ACC112 (cell line): ENCODE measurements around the gene NLRP1.
"Not testable (repeated sequence)": the region's sequence is repeated elsewhere in the genome, so short reads cannot be mapped to it uniquely, and the experiment has no call there.

Source experiments
- H2AFZ ChIP-seq: fragments of 200-600 bp; sonication (generic); one replicate; pipeline ENCODE4 v1.6.0; 2017; ENCODE audit warnings: antibody characterized with exemption, low read length; ENCODE audit not compliant: unreplicated experiment
- H3K27ac ChIP-seq: fragments of 200-600 bp; sonication (generic); 2 replicates; pipeline ENCODE4 v1.5.1; 2014; ENCODE audit warnings: low read depth, mild to moderate bottlenecking, antibody characterized with exemption, low read length, moderate library complexity
- H3K27me3 ChIP-seq: fragments of 200-600 bp; sonication (generic); 2 replicates; pipeline ENCODE4 v1.6.1; 2014; ENCODE audit warnings: mild to moderate bottlenecking, antibody characterized with exemption, low read length, moderate library complexity, mixed read lengths; ENCODE audit not compliant: insufficient read depth
- H3K36me3 ChIP-seq: fragments of 200-600 bp; sonication (generic); 2 replicates; pipeline ENCODE4 v1.6.1; 2016; ENCODE audit warnings: mild to moderate bottlenecking, antibody characterized with exemption, low read length, moderate library complexity, mixed read lengths; ENCODE audit not compliant: insufficient read depth
- H3K4me1 ChIP-seq: fragments of 200-600 bp; sonication (generic); one replicate; pipeline ENCODE4 v1.6.1; 2016; ENCODE audit warnings: low read length, mixed read lengths; ENCODE audit not compliant: insufficient read depth, unreplicated experiment, control insufficient read depth
- H3K4me3 ChIP-seq: fragments of 200-600 bp; sonication (generic); 2 replicates; pipeline ENCODE4 v1.5.1; 2014; ENCODE audit warnings: mild to moderate bottlenecking, low read depth, low read length
- H3K79me2 ChIP-seq: fragments of 200-600 bp; sonication (generic); one replicate; pipeline ENCODE4 v1.6.0; 2016; ENCODE audit warnings: low read length; ENCODE audit not compliant: control insufficient read depth, unreplicated experiment, insufficient read depth

Gene NLRP1

DNA sequence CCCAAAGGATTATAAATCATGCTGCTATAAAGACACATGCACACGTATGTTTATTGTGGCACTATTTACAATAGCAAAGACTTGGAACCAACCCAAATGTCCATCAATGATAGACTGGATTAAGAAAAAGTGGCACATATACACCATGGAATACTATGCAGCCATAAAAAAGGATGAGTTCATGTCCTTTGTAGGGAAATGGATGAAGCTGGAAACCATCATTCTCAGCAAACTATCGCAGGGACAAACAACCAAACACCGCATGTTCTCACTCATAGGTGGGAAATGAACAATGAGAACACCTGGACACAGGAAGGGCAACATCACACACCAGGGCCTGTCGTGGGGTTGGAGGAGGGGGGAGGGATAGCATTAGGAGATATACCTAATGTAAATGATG is 5.5 kb downstream of the NLRP1 start:
- Histone ChIP-seq H3K79me2 (peaks cover 14% of the 10 kb centered on the region), H3K36me3 (peaks cover 12% of the 10 kb centered on the region), H3K4me1 (peaks cover 32% of the 10 kb centered on the region)
- not testable (repeated sequence) for H3K27me3 ChIP-seq, H3K27ac ChIP-seq, H3K4me3 ChIP-seq, H2AFZ ChIP-seq

DNA sequence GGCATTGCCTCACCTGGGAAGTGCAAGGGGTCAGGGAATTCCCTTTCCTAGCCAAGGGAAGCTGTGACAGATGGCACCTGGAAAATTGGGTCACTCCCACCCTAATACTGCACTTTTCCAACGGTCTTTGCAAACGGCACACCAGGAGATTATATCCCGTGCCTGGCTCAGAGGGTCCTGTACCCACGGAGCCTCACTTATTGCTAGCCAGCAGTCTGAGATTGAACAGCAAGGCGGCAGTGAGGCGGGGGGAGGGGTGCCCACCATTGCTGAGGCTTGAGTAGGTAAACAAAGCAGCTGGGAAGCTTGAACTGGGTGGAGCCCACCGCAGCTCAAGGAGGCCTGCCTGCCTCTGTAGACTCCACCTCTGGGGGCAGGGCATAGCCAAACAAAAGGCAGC is 11.3 kb downstream of the NLRP1 start:
- not testable (repeated sequence) for H3K4me1 ChIP-seq, H3K4me3 ChIP-seq, H2AFZ ChIP-seq, H3K27ac ChIP-seq, H3K27me3 ChIP-seq
- peaks cover 14% of the 10 kb centered on the region for H3K79me2 ChIP-seq
- peaks cover 21% of the 10 kb centered on the region for H3K36me3 ChIP-seq

DNA sequence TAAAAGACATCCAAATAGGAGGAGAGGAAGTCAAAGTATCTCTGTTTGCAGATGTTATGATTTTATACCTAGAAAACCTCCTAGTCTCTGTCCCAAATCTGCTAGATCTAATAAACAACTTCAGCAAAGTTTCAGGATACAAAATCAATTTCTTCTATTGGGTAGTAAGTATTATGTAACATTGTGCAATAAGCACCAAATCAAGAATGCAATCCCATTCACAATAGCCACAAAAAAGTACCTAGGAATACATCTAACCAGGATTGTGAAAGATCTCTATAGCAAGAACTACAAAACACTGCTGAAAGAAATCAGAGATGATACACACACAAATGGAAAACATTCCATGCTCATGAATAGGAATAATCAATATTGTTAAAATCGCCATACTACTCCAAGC is 13.0 kb downstream of the NLRP1 start:
- Histone ChIP-seq H3K27me3 (no peaks in the 10 kb centered on the region), H3K36me3 (peaks cover 34% of the 10 kb centered on the region), H3K4me3 (no peak overlapping the region), H2AFZ (no peak overlapping the region), H3K79me2 (peaks cover 14% of the 10 kb centered on the region), H3K4me1 (no peaks in the 10 kb centered on the region), H3K27ac (no peak overlapping the region)

DNA sequence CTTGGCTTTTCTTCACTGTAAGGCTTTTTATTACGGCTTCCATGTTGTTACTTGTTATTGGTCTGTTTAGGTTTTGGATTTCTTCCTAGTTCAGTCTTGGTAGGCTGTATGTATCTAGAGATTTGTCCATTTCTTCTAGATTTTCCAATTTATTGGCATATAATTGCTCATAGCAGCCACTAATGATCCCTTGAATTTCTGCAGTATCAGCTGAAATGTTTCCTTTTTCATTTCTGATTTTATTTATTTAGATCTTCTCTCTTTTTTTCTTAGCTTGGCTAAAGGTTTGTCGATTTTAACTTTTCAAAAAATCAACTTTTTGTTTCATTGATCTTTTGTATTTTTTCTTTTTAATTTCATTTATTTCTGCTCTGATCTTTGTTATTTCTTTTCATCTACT is 18.5 kb downstream of the NLRP1 start:
- H3K27ac ChIP-seq: no peak overlapping the region
- peaks cover 5% of the 10 kb centered on the region for H3K4me1 ChIP-seq
- no peaks in the 10 kb centered on the region for H3K27me3 ChIP-seq
- no peak overlapping the region for H2AFZ ChIP-seq
- H3K79me2 ChIP-seq: peaks cover 8% of the 10 kb centered on the region
- H3K36me3 ChIP-seq: peaks cover 24% of the 10 kb centered on the region
- H3K4me3 ChIP-seq: no peak overlapping the region

DNA sequence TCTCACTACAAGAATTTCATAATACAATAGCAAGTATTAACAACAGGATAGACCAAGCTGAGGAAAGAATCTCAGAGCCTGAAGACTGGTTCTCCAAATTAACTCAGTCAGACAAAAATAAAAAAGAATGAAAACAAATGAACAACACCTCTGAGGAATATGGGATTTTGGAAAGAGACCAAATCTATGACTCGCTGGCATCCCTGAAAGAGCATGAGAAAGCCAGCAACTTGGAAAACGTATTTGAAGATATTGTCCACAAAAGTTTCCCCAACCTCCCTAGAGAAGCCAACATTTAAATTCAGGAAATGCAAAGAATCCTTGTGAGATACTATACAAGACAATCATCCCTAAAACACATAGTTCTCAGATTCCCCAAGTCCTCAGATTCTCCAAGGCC is 20.9 kb downstream of the NLRP1 start:
- H3K27me3 ChIP-seq: no peaks in the 10 kb centered on the region
- H3K4me3 ChIP-seq: no peak overlapping the region
- H3K27ac ChIP-seq: peak overlapping the region; percentile 11; the same call in 1 of the 2 replicates
- peaks cover 5% of the 10 kb centered on the region for H3K4me1 ChIP-seq
- H2AFZ ChIP-seq: no peak overlapping the region
- peaks cover 4% of the 10 kb centered on the region for H3K79me2 ChIP-seq
- H3K36me3 ChIP-seq: peaks cover 32% of the 10 kb centered on the region

DNA sequence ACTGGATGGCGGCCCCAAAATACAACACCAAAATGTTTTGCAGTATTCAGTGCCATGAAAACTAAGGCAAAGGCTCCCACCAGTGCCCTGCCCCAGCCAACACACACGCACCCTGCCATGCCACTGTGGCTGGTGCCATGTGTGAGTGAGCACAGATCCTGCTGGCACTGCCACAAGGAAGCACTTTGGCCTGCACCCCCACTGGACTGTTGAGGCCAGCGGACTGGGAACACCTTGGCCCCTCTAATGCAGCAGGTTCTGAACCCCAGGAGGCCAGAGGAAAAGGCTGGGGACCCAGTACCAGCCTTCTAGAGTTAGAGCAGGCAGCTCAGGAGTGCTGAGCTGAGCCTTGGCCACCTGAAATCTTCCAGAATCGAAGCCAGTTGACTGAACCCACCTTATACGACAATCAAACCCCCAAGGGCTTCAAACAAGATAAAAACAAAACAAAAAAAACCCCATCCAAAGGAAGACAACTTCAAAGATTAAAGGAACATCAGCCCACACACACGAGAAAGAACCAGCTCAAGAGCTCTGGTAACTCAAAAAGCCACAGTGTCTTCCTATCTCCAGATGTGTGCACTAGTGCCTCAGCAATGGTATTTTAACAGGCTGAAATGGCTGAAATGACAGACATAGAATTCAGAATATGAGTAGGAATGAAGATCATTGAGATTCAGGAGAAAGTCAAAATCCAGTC is 21.5 kb downstream of the NLRP1 start:
- H3K79me2 ChIP-seq: peaks cover 4% of the 10 kb centered on the region

DNA sequence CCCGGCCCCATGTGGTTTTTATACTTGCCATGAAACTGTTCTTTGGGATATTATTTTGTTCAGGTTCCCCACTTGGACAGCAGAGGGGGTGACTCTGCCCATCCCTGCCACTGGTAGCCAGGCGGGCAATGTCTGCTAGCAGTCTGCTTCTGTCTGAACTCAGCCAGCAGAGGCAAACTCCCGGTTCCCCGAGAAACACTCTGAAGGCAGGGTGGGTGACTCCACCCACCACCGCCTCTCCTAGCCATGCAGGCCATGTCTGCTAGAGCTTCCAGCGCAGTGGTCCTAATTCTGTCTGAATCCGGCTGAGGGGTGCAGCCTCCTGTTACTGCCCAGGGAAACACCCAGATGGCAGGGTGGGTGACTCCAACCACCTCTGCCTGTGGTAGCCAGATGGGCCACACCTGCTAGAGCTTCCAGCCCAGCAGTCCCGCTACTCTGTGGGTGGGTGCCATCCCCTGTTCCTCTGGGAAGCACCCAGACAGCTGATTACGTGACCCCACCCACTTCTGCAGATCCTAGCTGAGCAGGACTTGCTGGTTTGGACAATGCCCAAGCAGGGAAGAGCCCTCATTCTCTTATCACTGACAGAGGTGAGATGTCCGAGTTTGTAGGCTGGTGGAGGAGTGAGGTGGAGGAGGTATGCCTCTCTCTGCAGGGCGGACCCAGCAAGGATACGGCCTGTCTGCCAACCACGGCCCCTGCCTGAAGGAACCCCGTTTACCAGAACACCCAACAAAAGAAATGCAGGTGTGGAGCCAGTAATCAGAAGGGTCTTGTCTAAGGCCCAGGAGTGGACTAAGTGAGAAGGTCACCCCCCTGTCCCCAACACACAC is 22.4 kb downstream of the NLRP1 start:
- Histone ChIP-seq H2AFZ (no peak overlapping the region), H3K27ac (no peak overlapping the region), H3K4me3 (no peak overlapping the region), H3K4me1 (peaks cover 20% of the 10 kb centered on the region), H3K36me3 (peaks cover 23% of the 10 kb centered on the region), H3K27me3 (no peaks in the 10 kb centered on the region), H3K79me2 (peaks cover 6% of the 10 kb centered on the region)

More for the DNA sequence above, 21.5 kb downstream of the NLRP1 start:
- no peak overlapping the region for H2AFZ ChIP-seq
- H3K36me3 ChIP-seq: peaks cover 31% of the 10 kb centered on the region
- H3K27ac ChIP-seq: peak overlapping the region; percentile 11; the same call in 1 of the 2 replicates
- no peak overlapping the region for H3K4me3 ChIP-seq
- no peaks in the 10 kb centered on the region for H3K27me3 ChIP-seq
- H3K4me1 ChIP-seq: peaks cover 11% of the 10 kb centered on the region

DNA sequence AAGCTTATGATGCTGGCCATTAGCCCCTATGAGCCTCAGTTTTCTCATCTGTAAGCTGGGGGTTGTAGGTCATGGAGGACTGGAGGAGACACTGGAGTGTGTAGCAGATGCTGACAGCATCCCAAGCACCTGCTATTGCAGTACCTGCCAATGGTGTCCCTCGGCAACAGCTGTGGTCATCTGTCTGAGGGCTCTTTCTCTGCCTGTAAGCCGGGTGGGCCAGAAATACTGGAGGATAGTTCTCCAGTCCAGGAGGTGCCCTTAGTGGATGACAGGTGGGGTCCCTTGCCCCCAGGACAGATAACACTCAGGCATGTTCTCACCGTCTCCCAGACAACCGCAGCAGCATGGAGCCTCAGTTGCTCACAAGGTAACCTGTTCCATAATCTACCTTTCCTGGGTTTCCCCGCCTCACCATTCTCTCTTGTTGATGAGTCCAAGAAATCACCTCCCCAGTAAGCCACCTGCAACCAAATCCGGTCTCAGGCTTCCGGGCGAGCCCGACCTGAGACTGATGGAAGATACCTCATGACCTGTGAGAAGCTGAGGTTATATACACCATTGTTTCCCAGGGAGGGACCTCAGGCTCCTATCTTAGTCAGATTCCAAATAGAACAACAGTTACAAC is 23.8 kb downstream of the NLRP1 start:
- Histone ChIP-seq H3K27me3 (no peaks in the 10 kb centered on the region), H3K36me3 (peaks cover 23% of the 10 kb centered on the region; the same call in 1 of the 2 replicates), H3K79me2 (peaks cover 10% of the 10 kb centered on the region), H3K4me3 (no peak overlapping the region), H3K27ac (no peak overlapping the region), H3K4me1 (peaks cover 24% of the 10 kb centered on the region), H2AFZ (no peak overlapping the region)

DNA sequence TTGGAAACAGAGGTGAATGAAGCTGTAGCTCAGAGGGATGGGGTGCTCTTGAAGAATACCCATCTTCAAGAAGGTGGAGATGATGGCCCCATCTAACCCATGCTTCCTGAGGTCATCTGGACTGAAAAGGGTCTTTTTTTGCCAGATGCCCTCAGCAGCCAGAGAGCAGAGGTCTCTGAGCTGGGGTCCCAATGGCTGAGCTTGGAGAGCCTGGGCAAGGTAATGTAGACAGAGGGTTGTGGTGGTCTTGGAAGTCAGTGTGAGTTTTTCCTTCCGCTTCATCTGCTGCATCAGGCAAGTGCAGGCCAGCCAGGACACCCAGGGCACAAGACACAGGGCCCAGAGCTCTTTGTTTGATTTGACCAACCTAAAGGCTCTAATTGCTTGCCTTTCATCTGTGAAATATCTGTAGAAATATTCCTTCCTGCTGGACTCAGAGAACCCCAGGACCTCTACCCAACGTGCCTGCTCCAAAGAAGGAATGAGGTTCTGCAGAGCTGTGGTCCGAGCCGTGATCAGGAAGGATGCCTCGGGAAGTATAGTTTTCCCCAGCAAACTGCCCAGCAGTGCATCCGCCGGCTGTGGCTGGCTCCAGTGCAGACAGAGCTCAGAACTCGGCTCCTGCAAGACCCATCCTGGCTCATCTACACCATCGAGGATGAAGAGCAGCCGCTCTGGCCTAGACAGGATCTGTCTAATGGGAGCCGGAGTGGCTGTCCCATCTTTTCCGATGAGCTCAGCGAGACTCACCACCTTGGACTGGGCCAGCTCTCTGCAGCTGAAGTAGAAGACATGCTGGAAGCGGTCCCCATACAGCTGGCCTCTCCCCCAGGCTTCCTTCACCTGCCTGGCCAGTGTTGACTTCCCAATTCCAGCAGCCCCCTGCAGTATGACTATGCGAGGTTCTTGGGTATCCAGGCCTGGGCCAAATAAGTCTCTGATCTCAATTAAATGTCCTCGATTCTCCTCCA is 25.2 kb downstream of the NLRP1 start:
- H3K4me3 ChIP-seq: no peak overlapping the region
- H3K4me1 ChIP-seq: peaks cover 29% of the 10 kb centered on the region
- peaks cover 14% of the 10 kb centered on the region for H3K79me2 ChIP-seq
- H3K27ac ChIP-seq: no peak overlapping the region
- no peaks in the 10 kb centered on the region for H3K27me3 ChIP-seq
- H3K36me3 ChIP-seq: peaks cover 29% of the 10 kb centered on the region; the same call in 1 of the 2 replicates
- no peak overlapping the region for H2AFZ ChIP-seq

DNA sequence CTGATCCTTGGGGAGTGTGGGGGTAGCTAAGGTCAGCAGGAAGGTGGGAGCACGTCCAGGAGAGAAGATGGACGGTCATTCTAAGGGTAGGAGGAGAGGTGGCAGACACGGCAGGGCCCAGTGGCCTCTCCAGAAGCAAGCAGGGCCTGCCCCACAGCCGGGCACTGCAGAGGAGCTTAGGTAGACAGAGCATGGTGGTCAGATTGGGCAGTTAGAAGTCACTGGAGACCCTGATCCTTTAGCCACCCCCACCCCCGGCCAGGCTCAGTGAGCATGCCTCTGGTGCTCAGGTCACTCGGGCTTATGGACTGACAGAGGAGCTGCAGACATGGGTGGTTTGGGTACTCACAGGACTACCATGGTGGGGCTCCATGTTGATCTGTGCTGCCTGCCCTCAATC is 26.3 kb downstream of the NLRP1 start:
- peaks cover 24% of the 10 kb centered on the region for H3K4me1 ChIP-seq
- H3K4me3 ChIP-seq: no peak overlapping the region
- H3K36me3 ChIP-seq: peaks cover 29% of the 10 kb centered on the region; the same call in 1 of the 2 replicates
- H3K79me2 ChIP-seq: peaks cover 15% of the 10 kb centered on the region
- no peak overlapping the region for H2AFZ ChIP-seq
- H3K27me3 ChIP-seq: no peaks in the 10 kb centered on the region
- peak overlapping the region; percentile 78 for H3K27ac ChIP-seq
